ENCODE data around the gene ADD1. TPM values are rescaled to one million over a fixed set of nuclear protein-coding genes. Genes with fewer than 3 reads are reported as not detected.

ADD1 gene
- total RNA-seq, 4 donors from 2014 or later, result 270 to 449 (median 327) TPM

DNA sequence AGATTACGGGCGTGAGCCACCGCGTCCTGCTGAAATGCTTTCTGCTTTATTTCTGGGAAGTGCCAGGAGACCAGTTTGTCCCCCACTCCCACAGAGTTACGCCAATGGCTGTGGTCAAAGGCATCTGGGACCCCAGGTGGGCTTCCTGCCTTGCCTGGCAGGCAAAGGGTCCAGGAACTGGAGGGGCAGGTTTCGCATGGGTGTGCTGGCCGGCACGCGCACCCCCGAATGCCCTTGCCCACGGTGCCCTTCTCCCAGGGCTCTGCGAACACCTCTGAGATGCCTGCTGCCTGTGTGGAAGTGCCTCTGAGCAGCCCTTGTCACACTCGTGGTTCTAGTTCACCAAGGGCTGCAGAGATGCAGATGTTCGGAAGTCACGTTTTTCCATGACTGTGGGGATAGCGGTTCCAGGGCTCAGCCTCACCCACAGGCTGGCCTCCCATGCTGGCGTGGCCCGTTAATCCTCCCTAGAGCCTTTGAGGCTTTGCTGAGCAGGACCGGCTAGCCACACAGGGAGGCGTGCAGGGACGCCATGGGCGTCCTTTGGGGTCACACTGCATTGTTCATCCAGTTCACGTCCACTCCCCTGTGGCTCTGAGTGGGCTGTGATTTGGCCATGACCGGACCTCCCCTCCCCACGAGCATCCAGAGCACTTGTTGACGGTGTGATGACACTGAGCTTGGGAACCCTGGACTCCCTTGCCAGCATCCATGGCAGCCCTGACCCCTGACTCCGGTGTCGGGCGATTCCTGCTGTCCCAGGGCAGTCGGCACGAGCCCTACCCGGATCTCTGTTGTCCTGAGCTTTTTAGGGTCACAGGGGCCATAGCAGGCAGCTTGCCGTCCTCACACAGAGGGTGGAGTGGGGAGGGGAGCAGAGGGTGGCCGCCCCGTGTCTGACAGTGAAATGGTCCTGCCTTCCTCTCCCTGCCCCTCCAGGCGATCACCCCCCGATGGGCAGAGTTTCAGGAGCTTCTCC, 12.7 kb upstream of the ADD1 start:
- Histone ChIP-seq H3K4me1 (peaks cover 0 to 15% (median 7%) of the 10 kb centered on the region in 4 donors), H3K36me3 (peaks cover 0 to 98% (median 0%) of the 10 kb centered on the region in 3 donors), H3K27ac (no peak overlapping the region), H3K4me3 (no peak overlapping the region), H3K9me3 (no peaks in the 10 kb centered on the region), H3K27me3 (no peaks in the 10 kb centered on the region)
- DNase-seq (ENCODE audit: low spot score in 2 of 2), result peak in 1 of 2 donors; percentile 5
- 85 to 87% methylated on average over 31 to 37 of the region's 37 CpGs for WGBS, 2 donors
- TF ChIP-seq POLR2A (IDR thresholded peaks at IDR 0.05) (no peak), EP300 (IDR thresholded peaks at IDR 0.05) (no peak)
- TF ChIP-seq, protein P1, sequence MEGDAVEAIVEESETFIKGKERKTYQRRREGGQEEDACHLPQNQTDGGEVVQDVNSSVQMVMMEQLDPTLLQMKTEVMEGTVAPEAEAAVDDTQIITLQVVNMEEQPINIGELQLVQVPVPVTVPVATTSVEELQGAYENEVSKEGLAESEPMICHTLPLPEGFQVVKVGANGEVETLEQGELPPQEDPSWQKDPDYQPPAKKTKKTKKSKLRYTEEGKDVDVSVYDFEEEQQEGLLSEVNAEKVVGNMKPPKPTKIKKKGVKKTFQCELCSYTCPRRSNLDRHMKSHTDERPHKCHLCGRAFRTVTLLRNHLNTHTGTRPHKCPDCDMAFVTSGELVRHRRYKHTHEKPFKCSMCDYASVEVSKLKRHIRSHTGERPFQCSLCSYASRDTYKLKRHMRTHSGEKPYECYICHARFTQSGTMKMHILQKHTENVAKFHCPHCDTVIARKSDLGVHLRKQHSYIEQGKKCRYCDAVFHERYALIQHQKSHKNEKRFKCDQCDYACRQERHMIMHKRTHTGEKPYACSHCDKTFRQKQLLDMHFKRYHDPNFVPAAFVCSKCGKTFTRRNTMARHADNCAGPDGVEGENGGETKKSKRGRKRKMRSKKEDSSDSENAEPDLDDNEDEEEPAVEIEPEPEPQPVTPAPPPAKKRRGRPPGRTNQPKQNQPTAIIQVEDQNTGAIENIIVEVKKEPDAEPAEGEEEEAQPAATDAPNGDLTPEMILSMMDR (IDR thresholded peaks at IDR 0.05), result no peak

DNA sequence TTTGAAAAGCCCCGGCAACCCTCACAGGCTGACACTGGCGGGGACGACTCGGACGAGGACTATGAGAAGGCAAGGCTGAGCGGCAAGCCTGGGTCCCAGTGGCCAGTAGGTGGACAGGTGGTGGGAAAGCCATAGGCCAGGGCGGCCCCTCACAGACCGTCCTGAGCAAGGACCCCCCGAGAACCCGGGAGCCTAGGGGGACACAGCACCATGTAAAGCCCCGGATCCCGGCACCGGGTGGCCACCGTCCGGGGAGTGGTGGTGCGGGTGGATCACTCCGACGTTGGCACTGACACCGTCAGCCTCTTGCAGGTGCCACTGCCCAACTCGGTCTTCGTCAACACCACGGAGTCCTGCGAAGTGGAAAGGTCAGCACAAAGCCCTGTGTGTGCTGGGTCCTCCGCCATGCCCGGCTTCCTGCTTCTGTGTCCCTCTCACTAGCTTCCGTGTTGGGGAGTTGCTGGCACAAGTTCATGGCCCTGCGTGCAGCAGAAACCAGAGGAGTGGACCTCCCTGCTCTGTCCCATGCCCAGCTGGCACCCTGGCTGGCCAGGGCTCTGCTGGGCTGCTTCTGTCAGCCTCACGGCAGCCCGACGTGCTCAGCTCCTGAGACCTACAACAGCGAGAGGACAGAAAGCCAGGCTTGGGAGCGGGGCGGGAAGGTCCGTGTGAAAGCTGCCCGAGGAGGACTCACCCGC, 11.9 kb upstream of the ADD1 start:
- no peaks in the 10 kb centered on the region for H3K9me3 ChIP-seq
- H3K36me3 ChIP-seq, result peaks cover 0 to 97% (median 0%) of the 10 kb centered on the region in 3 donors
- no peaks in the 10 kb centered on the region for H3K27me3 ChIP-seq
- TF ChIP-seq, protein P1 (IDR thresholded peaks at IDR 0.05), result no peak
- TF ChIP-seq EP300 (IDR thresholded peaks at IDR 0.05) (no peak), POLR2A (IDR thresholded peaks at IDR 0.05) (no peak)
- no peak overlapping the region for H3K27ac ChIP-seq
- DNase-seq (ENCODE audit: low spot score in 2 of 2), result peak in 1 of 2 donors; percentile 10
- H3K4me1 ChIP-seq, result peaks cover 0 to 24% (median 14%) of the 10 kb centered on the region in 4 donors
- WGBS, 2 donors, result 91 to 92% methylated on average over 30 to 34 of the region's 36 CpGs
- H3K4me3 ChIP-seq, result no peak overlapping the region

DNA sequence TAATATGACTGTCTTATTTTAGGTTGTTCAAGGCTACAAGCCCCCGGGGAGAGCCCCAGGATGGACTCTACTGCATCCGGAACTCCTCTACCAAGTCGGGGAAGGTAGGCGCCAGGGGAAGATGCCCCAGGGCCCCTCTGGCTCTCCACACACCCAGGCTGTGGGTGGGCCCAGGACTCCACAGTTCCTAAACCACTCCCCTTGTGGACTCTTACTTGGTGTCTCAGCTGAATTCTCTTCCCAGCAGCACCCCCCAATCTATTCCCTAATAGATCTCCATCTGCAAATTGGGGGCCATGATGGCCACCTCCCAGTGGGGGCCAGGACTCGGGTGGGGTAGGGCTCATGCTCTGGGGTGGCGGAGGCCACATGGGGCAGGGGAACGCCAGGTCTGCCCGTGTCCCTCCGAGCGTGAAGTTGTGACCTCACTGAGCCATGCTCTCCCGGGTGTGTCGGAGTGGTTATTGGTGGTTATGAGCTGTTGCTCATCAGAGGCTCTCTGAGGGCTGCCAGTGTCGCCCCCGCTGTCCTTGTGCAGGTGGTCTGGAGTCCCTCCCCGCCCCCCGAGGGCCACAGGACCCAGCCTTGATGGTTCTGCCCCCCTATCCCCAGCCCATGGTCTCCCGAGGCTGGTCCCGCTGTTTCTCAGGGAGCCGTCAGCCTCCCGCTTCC, 11.2 kb upstream of the ADD1 start:
- peaks cover 0 to 91% (median 0%) of the 10 kb centered on the region in 3 donors for H3K36me3 ChIP-seq

DNA sequence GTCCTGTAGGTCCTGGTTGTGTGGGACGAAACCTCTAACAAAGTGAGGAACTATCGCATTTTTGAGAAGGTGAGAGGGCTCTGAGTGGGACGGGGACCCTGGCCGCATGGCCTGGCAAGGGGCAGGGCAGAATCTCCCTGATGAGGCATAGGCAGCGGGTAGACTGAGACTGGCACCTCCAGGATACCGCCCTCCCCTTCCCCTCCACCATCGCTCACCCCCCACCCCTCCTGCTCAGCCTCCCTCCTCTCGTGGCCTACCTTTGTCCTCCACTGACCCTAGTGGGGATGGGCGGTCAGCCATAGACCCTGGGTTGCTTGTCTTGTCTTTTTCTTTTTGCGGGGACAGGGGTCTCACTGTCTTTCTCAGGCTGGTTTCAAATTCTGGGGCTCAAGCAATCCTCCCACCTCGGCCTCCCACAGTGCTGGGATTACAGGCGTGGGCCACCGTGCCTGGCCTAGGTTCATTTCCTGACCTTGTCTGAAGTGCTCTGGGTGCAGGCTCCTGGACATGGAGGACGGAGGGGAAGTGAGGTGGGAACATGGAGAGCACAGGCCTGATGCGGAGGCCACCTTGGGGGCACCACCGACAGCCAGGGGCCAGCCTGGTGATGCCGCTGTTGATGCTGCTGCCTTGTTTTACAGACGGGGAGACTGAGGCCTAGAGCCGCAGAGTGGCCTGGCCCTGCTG, 10.5 kb upstream of the ADD1 start:
- TF ChIP-seq EP300 (IDR thresholded peaks at IDR 0.05), result no peak
- TF ChIP-seq, protein P1 (IDR thresholded peaks at IDR 0.05), result no peak
- no peak for TF ChIP-seq POLR2A (IDR thresholded peaks at IDR 0.05)
- peak in 1 of 2 donors; percentile 6 for DNase-seq (ENCODE audit: low spot score in 2 of 2)
- Histone ChIP-seq H3K4me3 (no peak overlapping the region), H3K4me1 (peaks cover 0 to 38% (median 28%) of the 10 kb centered on the region in 4 donors), H3K36me3 (peaks cover 0 to 84% (median 0%) of the 10 kb centered on the region in 3 donors), H3K9me3 (no peaks in the 10 kb centered on the region), H3K27me3 (no peaks in the 10 kb centered on the region), H3K27ac (no peak overlapping the region)
- 87 to 94% methylated on average over 14 to 15 of the region's 19 CpGs for WGBS, 2 donors

More for the DNA sequence above, 11.2 kb upstream of the ADD1 start:
- TF ChIP-seq EP300 (IDR thresholded peaks at IDR 0.05), result no peak
- TF ChIP-seq POLR2A (IDR thresholded peaks at IDR 0.05), result no peak
- TF ChIP-seq, protein P1 (IDR thresholded peaks at IDR 0.05), result no peak
- H3K27ac ChIP-seq, result no peak overlapping the region
- 89 to 97% methylated on average over 17 to 20 of the region's 20 CpGs for WGBS, 2 donors
- H3K27me3 ChIP-seq, result no peaks in the 10 kb centered on the region
- no peaks in the 10 kb centered on the region for H3K9me3 ChIP-seq
- H3K4me3 ChIP-seq, result no peak overlapping the region
- DNase-seq (ENCODE audit: low spot score in 2 of 2), result peak in 1 of 2 donors; percentile 10
- H3K4me1 ChIP-seq, result peaks cover 0 to 31% (median 21%) of the 10 kb centered on the region in 4 donors

Data from tibial nerve (tissue), 4 donors.